ENCODE measurements around the gene DIPK1C.

DIPK1C gene

DNA sequence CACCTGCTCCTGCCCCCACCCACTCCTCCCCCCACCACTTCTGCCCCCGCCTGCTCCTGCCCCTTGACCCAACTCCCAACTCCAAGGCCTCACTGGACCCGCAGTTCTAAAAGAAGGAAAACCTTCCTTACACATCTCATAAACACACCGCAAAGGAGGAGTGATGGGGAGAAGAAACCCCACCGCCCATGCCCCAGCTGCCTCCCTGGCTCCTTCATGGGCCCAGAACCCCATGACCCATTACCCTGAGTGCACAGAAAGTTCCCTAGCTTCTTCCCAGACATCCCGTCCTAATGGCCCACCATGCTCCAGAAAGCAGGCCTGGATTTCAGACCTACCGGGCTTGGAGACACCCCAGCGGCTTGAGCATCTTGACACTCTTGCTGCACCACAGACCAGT, 21.2 kb upstream of the DIPK1C start:
- TF ChIP-seq JUND (IDR thresholded peaks at IDR 0.05; ENCODE audit: low read depth) = no peak
- in situ Hi-C loops (cut with HindIII; ENCODE audit: low pct_unique_long_range_greater_than_20kb, low sequenced_read_pairs) = no loop called here

GRCh38 chr18:74477771-74478170, 20.7 kb upstream of the DIPK1C start:
- DNase-seq (ENCODE audit: low read depth in 1 of 2, low spot score in 1 of 2) = no peak
- TF ChIP-seq JUND (IDR thresholded peaks at IDR 0.05; ENCODE audit: low read depth) = no peak

More for the DNA sequence above, 21.2 kb upstream of the DIPK1C start:
- no peak for DNase-seq (ENCODE audit: low read depth in 1 of 2, low spot score in 1 of 2)

GRCh38 chr18:74476140-74476539, 19.0 kb upstream of the DIPK1C start:
- DNase-seq (ENCODE audit: low read depth in 1 of 2, low spot score in 1 of 2) = peak in 1 of 2 experiments; percentile 7
- in situ Hi-C loops (cut with HindIII; ENCODE audit: low pct_unique_long_range_greater_than_20kb, low sequenced_read_pairs) = no loop called here
- TF ChIP-seq JUND (IDR thresholded peaks at IDR 0.05; ENCODE audit: low read depth) = no peak

More at GRCh38 chr18:74477771-74478170, 20.7 kb upstream of the DIPK1C start:
- in situ Hi-C loops (cut with HindIII; ENCODE audit: low pct_unique_long_range_greater_than_20kb, low sequenced_read_pairs) = no loop called here

DNA sequence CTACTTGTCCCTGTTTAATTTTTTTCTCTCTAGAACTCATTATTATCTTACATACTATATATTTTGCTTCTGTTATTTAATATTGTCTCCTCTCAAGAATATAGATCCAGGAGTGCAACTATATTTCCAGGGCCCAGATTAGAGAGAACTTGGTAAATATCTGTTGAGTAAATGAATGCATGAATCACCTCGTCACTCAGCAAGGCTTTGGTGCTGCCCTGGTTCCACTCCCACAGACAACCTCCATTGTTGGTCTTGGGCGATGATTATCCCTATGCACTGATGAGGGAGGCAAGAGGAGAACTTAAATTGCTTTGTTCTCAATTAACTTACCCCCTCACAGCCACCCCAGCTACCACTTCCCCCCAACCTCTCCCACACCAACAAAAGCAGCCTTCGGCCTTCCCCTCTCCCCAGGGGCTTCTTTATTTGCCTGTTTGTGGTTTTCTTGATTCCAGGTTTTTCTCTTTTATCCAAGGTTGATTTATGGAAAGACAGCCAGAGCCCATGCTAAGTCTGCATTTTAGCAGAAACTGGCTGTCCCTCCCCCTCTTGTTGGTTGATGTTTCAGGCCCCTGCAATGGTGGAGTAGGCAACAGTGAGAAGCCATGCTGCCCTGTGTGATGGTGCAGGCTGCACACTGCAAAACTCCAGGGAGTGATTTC, 17.0 kb upstream of the DIPK1C start:
- in situ Hi-C loops (cut with HindIII; ENCODE audit: low pct_unique_long_range_greater_than_20kb, low sequenced_read_pairs) = no loop called here
- TF ChIP-seq JUND (IDR thresholded peaks at IDR 0.05; ENCODE audit: low read depth) = no peak

DNA sequence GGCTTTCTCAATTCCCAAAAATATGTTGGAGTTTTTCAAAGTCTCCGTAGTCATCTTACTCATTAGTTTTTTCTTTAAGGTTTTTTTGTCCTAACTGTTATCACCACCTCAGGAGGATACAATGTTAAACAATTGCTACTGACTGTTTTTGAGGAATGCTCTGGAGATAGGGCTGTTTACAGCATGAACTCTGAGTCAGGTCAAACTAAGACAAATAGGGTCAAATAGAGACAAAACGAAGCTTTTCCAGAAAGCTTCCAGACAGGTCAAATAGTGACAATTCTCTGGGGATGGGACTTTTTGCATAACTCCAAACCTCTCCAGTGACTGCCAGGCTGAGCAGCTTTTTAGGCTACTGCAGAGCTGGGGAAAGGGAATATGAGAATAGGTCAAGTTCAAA, 15.2 kb upstream of the DIPK1C start:
- no peak for DNase-seq (ENCODE audit: low read depth in 1 of 2, low spot score in 1 of 2)
- in situ Hi-C loops (cut with HindIII; ENCODE audit: low pct_unique_long_range_greater_than_20kb, low sequenced_read_pairs) = no loop called here
- no peak for TF ChIP-seq JUND (IDR thresholded peaks at IDR 0.05; ENCODE audit: low read depth)

More for the DNA sequence above, 17.0 kb upstream of the DIPK1C start:
- no peak for DNase-seq (ENCODE audit: low read depth in 1 of 2, low spot score in 1 of 2)

DNA sequence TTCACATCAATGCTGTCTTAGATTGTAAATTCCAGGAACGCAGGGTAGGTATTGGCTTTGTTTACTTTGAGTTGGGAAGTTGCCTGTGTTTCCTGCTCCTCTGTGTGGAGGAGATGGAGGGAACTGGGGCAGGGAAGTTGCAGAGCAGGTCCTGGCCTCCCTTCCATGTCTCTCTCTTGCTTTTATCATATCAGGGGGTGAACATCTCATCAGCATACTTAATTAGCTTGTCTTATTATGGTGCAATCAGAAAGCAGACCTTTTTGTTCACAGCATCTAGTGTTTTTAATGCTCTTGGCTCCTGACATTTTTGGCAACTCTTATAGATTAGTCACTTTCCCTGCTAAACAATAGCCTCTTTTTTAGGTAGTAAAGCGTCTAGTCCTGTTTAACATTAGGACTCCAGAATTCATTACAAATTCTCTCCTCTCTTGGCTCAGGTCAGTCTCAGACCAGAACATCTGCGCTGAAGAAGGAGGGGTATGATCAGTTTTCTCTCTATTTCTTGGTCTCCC, 11.5 kb upstream of the DIPK1C start:
- no peak for TF ChIP-seq JUND (IDR thresholded peaks at IDR 0.05; ENCODE audit: low read depth)
- in situ Hi-C loops (cut with HindIII; ENCODE audit: low pct_unique_long_range_greater_than_20kb, low sequenced_read_pairs) = no loop called here

GRCh38 chr18:74465775-74466174, 8.7 kb upstream of the DIPK1C start:
- in situ Hi-C loops (cut with HindIII; ENCODE audit: low pct_unique_long_range_greater_than_20kb, low sequenced_read_pairs) = no loop called here
- DNase-seq (ENCODE audit: low read depth in 1 of 2, low spot score in 1 of 2) = peak in 1 of 2 experiments; percentile 87
- peak; percentile 67; the same call in 1 of the 2 replicates for TF ChIP-seq JUND (IDR thresholded peaks at IDR 0.05; ENCODE audit: low read depth)

More for the DNA sequence above, 11.5 kb upstream of the DIPK1C start:
- peak in 1 of 2 experiments; percentile 26 for DNase-seq (ENCODE audit: low read depth in 1 of 2, low spot score in 1 of 2)

DNA sequence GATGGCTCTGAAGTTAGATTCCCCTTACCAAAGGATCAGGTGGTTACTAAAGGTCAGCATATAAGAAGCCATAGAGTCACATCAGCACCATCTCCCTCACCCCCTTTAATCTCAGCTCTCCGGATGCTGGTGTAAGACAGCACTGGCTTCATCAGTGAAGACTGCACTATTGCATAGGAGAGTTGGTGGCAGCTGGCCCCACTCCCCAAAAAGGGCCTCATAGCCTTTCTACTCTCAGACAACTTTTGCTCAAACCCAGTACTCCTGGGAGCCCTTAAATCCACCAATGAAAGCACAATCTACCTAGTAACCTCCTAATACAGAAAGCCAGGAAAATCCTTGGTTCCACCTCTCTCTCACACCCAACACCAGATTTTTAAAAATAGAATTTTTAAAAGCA, 6.9 kb upstream of the DIPK1C start:
- no peak for TF ChIP-seq JUND (IDR thresholded peaks at IDR 0.05; ENCODE audit: low read depth)
- in situ Hi-C loops (cut with HindIII; ENCODE audit: low pct_unique_long_range_greater_than_20kb, low sequenced_read_pairs) = no loop called here
- no peak for DNase-seq (ENCODE audit: low read depth in 1 of 2, low spot score in 1 of 2)

DNA sequence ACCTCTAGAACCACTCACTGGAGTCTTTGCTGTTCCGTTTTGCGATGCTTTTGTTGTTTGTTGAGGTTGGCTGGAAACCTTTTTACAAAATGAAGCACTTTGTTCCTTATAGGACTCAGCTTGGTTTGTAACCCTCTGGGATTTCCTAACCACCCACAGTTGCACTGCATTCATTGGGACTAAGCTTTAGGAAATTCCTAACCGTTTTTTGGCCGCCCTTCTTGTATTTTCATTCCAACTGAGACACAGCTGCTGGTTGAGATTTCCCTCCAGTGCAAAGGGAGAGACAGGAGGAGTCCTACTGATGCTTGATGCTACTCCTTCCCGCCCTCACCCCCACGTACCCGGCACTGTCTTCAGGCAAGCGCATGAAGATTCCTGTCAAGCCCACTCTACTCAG, 6.1 kb upstream of the DIPK1C start:
- TF ChIP-seq JUND (IDR thresholded peaks at IDR 0.05; ENCODE audit: low read depth) = no peak
- DNase-seq (ENCODE audit: low read depth in 1 of 2, low spot score in 1 of 2) = no peak
- in situ Hi-C loops (cut with HindIII; ENCODE audit: low pct_unique_long_range_greater_than_20kb, low sequenced_read_pairs) = no loop called here

DNA sequence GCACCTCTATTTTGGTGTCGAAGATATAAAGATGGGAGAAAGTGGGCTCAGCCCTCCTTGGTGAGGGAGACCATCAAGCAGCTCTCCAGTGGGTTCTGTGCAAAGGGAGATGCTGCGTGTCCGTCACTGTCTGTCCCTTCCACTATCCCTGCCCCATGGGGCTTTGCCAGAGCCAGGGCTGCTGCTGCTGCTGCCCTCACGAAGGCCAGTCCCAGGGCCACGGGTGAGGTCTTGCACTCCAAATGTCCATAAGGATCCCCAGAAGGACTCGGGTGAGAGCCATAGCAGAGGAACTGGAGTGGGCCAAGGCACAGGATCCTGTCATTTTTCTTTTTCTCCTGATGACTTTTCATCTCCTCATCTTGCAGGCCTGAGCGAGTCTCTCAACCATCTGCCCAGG, 3.7 kb upstream of the DIPK1C start:
- no peak for TF ChIP-seq JUND (IDR thresholded peaks at IDR 0.05; ENCODE audit: low read depth)
- in situ Hi-C loops (cut with HindIII; ENCODE audit: low pct_unique_long_range_greater_than_20kb, low sequenced_read_pairs) = no loop called here
- no peak for DNase-seq (ENCODE audit: low read depth in 1 of 2, low spot score in 1 of 2)

GRCh38 chr18:74459889-74460288, 2.8 kb upstream of the DIPK1C start:
- DNase-seq (ENCODE audit: low read depth in 1 of 2, low spot score in 1 of 2) = peak in 1 of 2 experiments; percentile 12
- in situ Hi-C loops (cut with HindIII; ENCODE audit: low pct_unique_long_range_greater_than_20kb, low sequenced_read_pairs) = no loop called here
- TF ChIP-seq JUND (IDR thresholded peaks at IDR 0.05; ENCODE audit: low read depth) = no peak

DNA sequence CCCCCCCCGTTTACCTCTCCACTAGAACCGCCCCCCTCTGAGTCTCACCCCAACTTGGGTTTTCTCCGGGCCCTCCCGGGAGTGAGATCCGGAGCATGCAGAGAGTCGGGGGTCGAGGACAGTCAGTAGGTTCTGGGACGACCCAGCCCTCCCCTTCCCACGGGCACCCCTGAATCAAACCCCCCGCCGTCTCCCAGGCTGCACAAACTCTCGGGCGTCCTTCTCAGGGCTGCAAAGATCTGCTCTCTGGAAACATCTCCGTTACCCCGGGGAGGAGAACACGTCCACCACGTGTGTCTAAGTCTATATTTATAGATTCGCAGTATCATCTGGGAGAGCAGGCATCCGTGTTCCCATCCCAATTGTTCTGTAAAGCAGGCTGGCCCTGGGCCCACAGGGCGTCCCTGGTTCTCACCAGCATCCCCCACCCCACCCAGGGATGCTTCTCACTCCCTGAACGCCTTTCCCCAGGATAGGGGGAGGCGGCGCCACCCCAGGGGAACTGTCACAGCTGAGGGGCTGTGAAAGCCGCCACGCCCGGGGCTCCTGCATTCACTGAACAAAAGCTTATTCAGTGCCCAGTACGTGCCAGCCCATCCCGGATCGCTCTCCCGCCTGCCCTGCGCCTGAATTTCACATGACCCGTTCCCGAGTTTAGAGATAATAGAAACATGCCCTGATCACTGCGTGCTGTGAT, 765 bp upstream of the DIPK1C start:
- no peak for DNase-seq (ENCODE audit: low read depth in 1 of 2, low spot score in 1 of 2)
- TF ChIP-seq JUND (IDR thresholded peaks at IDR 0.05; ENCODE audit: low read depth) = no peak
- in situ Hi-C loops (cut with HindIII; ENCODE audit: low pct_unique_long_range_greater_than_20kb, low sequenced_read_pairs) = no loop called here

GRCh38 chr18:74456349-74457042, 612 bp downstream of the DIPK1C start:
- in situ Hi-C loops (cut with HindIII; ENCODE audit: low pct_unique_long_range_greater_than_20kb, low sequenced_read_pairs) = no loop called here
- no peak for DNase-seq (ENCODE audit: low read depth in 1 of 2, low spot score in 1 of 2)
- no peak for TF ChIP-seq JUND (IDR thresholded peaks at IDR 0.05; ENCODE audit: low read depth)
